H1 (cell line): ENCODE data around the gene DNAH12. TPM values are rescaled to one million over a fixed set of nuclear protein-coding genes. Genes with fewer than 3 reads are reported as not detected.
A peak's percentile ranks its signal among the peaks of the same experiment; 100 is the strongest.

Source experiments
- CTCF ChIA-PET: fragments of 300-600 bp; sonication (Branson Sonifier 250); formaldehyde crosslinking; loops from one replicate; lab custom pipeline; 2021; ENCODE audit not compliant: partially characterized antibody; lab: Charles Lee
- POLR2A ChIA-PET: fragments of 300-600 bp; sonication (Branson Sonifier 250); formaldehyde crosslinking; loops from one replicate; lab custom pipeline; 2021; ENCODE audit warnings: inconsistent platforms; ENCODE audit not compliant: partially characterized antibody; lab: Charles Lee
- DNase-seq, 2 experiments: peaks; one replicate each; pipeline versions ENCODE4 v3.0.0 to v3.0.0-alpha.2; 2010 to 2022; ENCODE audit warnings: low spot score in 2 of 2, low read depth in 1 of 2, mixed read lengths in 1 of 2
- FAIRE-seq: peaks from 2 replicates; lab custom pipeline; 2011; peaks lifted over from hg19 to GRCh38; lab: Jason Lieb, UNC
- H2AFZ ChIP-seq: 2 replicates; pipeline ENCODE4 v1.8.1; 2012; ENCODE audit warnings: low read length, inconsistent platforms
- H2AK5ac ChIP-seq: 2 replicates; pipeline ENCODE4 v1.6.1; 2013; ENCODE audit warnings: low read depth, low read length
- H2BK120ac ChIP-seq: replicated peaks from 2 replicates; pipeline ENCODE3; 2013; ENCODE audit warnings: low read depth, low read length, inconsistent platforms
- H2BK12ac ChIP-seq: 2 replicates; pipeline ENCODE4 v1.6.1; 2013; ENCODE audit warnings: low read depth, low read length
- H2BK15ac ChIP-seq: 2 replicates; pipeline ENCODE4 v1.6.1; 2013; ENCODE audit warnings: low read length
- H2BK20ac ChIP-seq: 2 replicates; pipeline ENCODE4 v1.6.1; 2013; ENCODE audit warnings: low read length
- H2BK5ac ChIP-seq: 2 replicates; pipeline ENCODE4 v1.6.1; 2013; ENCODE audit warnings: low read depth, low read length
- H3K14ac ChIP-seq: 2 replicates; pipeline ENCODE4 v1.6.1; 2013; ENCODE audit warnings: inconsistent platforms; ENCODE audit not compliant: insufficient read length
- H3K18ac ChIP-seq: 2 replicates; pipeline ENCODE4 v1.6.1; 2013; ENCODE audit warnings: low read length; ENCODE audit errors: extremely low read depth
- H3K23ac ChIP-seq: 2 replicates; pipeline ENCODE4 v1.6.1; 2013; ENCODE audit warnings: inconsistent platforms; ENCODE audit not compliant: insufficient read length
- H3K23me2 ChIP-seq: 2 replicates; pipeline ENCODE4 v1.6.1; 2013; ENCODE audit warnings: low read depth, low read length
- H3K27ac ChIP-seq: 2 replicates; pipeline ENCODE4 v1.6.1; 2011; ENCODE audit warnings: low read depth, low read length, inconsistent platforms
- H3K27me3 ChIP-seq, 4 experiments: replicated peaks in 1 of 4; 1 replicate in 1 of 4; 2 replicates in 3 of 4; pipeline versions ENCODE4 v1.6.1 to v1.8.1; 2011 to 2013; ENCODE audit warnings: low read length in 3 of 4, mild to moderate bottlenecking in 3 of 4, inconsistent platforms in 2 of 4, mixed read lengths in 2 of 4, moderate library complexity in 1 of 4; ENCODE audit not compliant: control insufficient read depth in 3 of 4, insufficient read depth in 3 of 4; ENCODE audit errors: extremely low read depth in 1 of 4
- H3K36me3 ChIP-seq, 4 experiments: 2 replicates each; pipeline versions ENCODE4 v1.6.1 to v1.8.1; 2011 to 2013; ENCODE audit warnings: mild to moderate bottlenecking in 4 of 4, low read length in 3 of 4, moderate library complexity in 2 of 4, control low read depth in 1 of 4, inconsistent platforms in 1 of 4; ENCODE audit not compliant: insufficient read depth in 4 of 4, control insufficient read depth in 2 of 4
- H3K4ac ChIP-seq: replicated peaks from 2 replicates; pipeline ENCODE3; 2013; ENCODE audit warnings: low read length, low read depth, mixed read lengths, inconsistent platforms; ENCODE audit not compliant: insufficient read length
- H3K4me1 ChIP-seq, 4 experiments: replicated peaks in 1 of 4; 1 replicate in 1 of 4; 2 replicates in 3 of 4; pipeline versions ENCODE4 v1.6.1 to v1.8.1; 2011 to 2013; ENCODE audit warnings: low read length in 3 of 4, inconsistent platforms in 2 of 4, mixed read lengths in 1 of 4; ENCODE audit not compliant: insufficient read depth in 4 of 4, control insufficient read depth in 3 of 4
- H3K4me2 ChIP-seq, 2 experiments: 2 replicates each; pipeline versions ENCODE4 v1.6.1 to v1.8.1; 2011 to 2013; ENCODE audit warnings: low read depth in 2 of 2, low read length in 2 of 2, control low read depth in 1 of 2, inconsistent platforms in 1 of 2, mild to moderate bottlenecking in 1 of 2; ENCODE audit not compliant: insufficient read depth in 1 of 2
- H3K4me3 ChIP-seq, 4 experiments: fragments of 200-600, 300-600 bp in 1 of 4; sonication (generic), shearing (Covaris generic), sonication (Bioruptor Twin) in 1 of 4; 2 replicates each; pipeline versions ENCODE4 v1.5.1 to v1.8.1; 2011 to 2016; ENCODE audit warnings: low read length in 4 of 4, low read depth in 3 of 4, control low read depth in 2 of 4, inconsistent platforms in 2 of 4, mild to moderate bottlenecking in 2 of 4, mixed read lengths in 1 of 4, moderate library complexity in 1 of 4; ENCODE audit not compliant: insufficient read depth in 2 of 4; ENCODE audit errors: extremely low read depth in 1 of 4
- H3K56ac ChIP-seq: replicated peaks from 2 replicates; pipeline ENCODE3; 2013; ENCODE audit warnings: low read depth, mild to moderate bottlenecking, mixed read lengths, low read length, inconsistent platforms; ENCODE audit not compliant: insufficient read length
- H3K79me1 ChIP-seq: 2 replicates; pipeline ENCODE4 v1.6.1; 2013; ENCODE audit warnings: low read depth, low read length, control low read depth
- H3K79me2 ChIP-seq, 2 experiments: 2 replicates each; pipeline versions ENCODE4 v1.6.1 to v1.8.1; 2012 to 2013; ENCODE audit warnings: low read length in 2 of 2, mild to moderate bottlenecking in 2 of 2, inconsistent platforms in 1 of 2; ENCODE audit not compliant: insufficient read depth in 2 of 2, control insufficient read depth in 1 of 2
- H3K9ac ChIP-seq, 4 experiments: replicated peaks in 1 of 4; 1 replicate in 1 of 4; 2 replicates in 3 of 4; pipeline versions ENCODE4 v1.6.1 to v1.8.1; 2011 to 2013; ENCODE audit warnings: low read depth in 3 of 4, low read length in 3 of 4, control low read depth in 2 of 4, mild to moderate bottlenecking in 2 of 4, moderate library complexity in 2 of 4, inconsistent platforms in 1 of 4; ENCODE audit errors: extremely low read depth in 1 of 4
- H3K9me3 ChIP-seq, 2 experiments: 2 replicates each; pipeline versions ENCODE4 v1.6.1 to v1.8.1; 2012 to 2013; ENCODE audit warnings: mild to moderate bottlenecking in 2 of 2, moderate library complexity in 2 of 2, control low read depth in 1 of 2, inconsistent platforms in 1 of 2, low read depth in 1 of 2, low read length in 1 of 2, mixed read lengths in 1 of 2; ENCODE audit not compliant: insufficient read depth in 2 of 2
- H4K20me1 ChIP-seq, 2 experiments: replicated peaks in 1 of 2; 2 replicates each; pipeline versions ENCODE3 to v1.8.1; 2011 to 2013; ENCODE audit warnings: inconsistent platforms in 2 of 2, low read length in 2 of 2, mild to moderate bottlenecking in 1 of 2; ENCODE audit not compliant: insufficient read depth in 2 of 2, control insufficient read depth in 1 of 2
- H4K5ac ChIP-seq: 2 replicates; pipeline ENCODE4 v1.6.1; 2013; ENCODE audit warnings: low read length, low read depth, mixed read lengths, inconsistent platforms; ENCODE audit not compliant: insufficient read length
- H4K8ac ChIP-seq: 2 replicates; pipeline ENCODE4 v1.8.0; 2013; ENCODE audit warnings: mild to moderate bottlenecking, moderate library complexity, low read length, inconsistent platforms; ENCODE audit not compliant: insufficient read depth; ENCODE audit errors: extremely low read depth
- H4K91ac ChIP-seq: replicated peaks from 2 replicates; pipeline ENCODE3; 2013; ENCODE audit warnings: low read length, mixed read lengths, inconsistent platforms; ENCODE audit not compliant: insufficient read length
- NRF1 ChIP-seq: IDR thresholded peaks from 2 replicates; pipeline ENCODE4 v1.6.1; 2011; ENCODE audit warnings: mild to moderate bottlenecking, low read depth, low read length, improper control_type of control experiment
- SIN3A ChIP-seq, 2 experiments: IDR thresholded peaks in 1 of 2; conservative IDR thresholded peaks in 1 of 2; 2 replicates each; pipeline ENCODE4 v1.6.1; 2011 to 2012; ENCODE audit warnings: low read length in 2 of 2, improper control_type of control experiment in 1 of 2, low read depth in 1 of 2, mild to moderate bottlenecking in 1 of 2
- WGBS, 2 experiments: shearing (Covaris generic) in 1 of 2; methylation state at CpG; one replicate each; pipeline versions ENCODE4 v1.1.6 to v1.1.7; 2013 to 2015; ENCODE audit warnings: low lambda C conversion rate in 2 of 2, mixed read lengths in 2 of 2, inconsistent platforms in 1 of 2, low coverage in 1 of 2, missing lambda C conversion rate in 1 of 2; ENCODE audit not compliant: insufficient replicate concordance in 2 of 2, insufficient coverage in 1 of 2, insufficient read length in 1 of 2; ENCODE audit errors: extremely low coverage in 1 of 2, missing lambda C conversion rate in 1 of 2; 5-methylcytosine and 5-hydroxymethylcytosine counted together
- polyA plus RNA-seq, 7 experiments: library from polyadenylated mRNA; depleted of rRNA in 3 of 7; stranded (reverse) in 5 of 7; unstranded in 2 of 7; fragments of >200 nt in 5 of 7; fragments of 200-250 nt in 2 of 7; gene quantifications; 1 replicate in 5 of 7; 2 replicates in 1 of 7; 4 replicates in 1 of 7; pipeline versions ENCODE4 v1.2.1 to v1.2.3, GENCODE V29; 2011 to 2013; ENCODE audit warnings: missing spikeins in 2 of 7, mixed read lengths in 2 of 7
- total RNA-seq: library from RNA; stranded (reverse); fragmentation: NEBNext Ultra II Directional; extraction: Animal tissue kit (Norgen Biotek cat#: 25700); gene quantifications from 2 replicates; pipeline ENCODE4 v1.2.1, GENCODE V29; 2021

Gene DNAH12
- total and polyA plus RNA-seq, 2 of the 8 experiments (the other 6 are each of a cell fraction or from before 2014, with no cell fraction given) = not detected

- no peak overlapping the region for H3K23ac ChIP-seq
- H3K27me3 ChIP-seq = no peaks in the 10 kb centered on the region
- H3K23me2 ChIP-seq = no peaks in the 10 kb centered on the region
- H3K27ac ChIP-seq = no peak overlapping the region
- WGBS, 2 experiments = 81% methylated on average over 6 of the region's 9 CpGs; no CpG with 5 or more reads in 1 of the 2 experiments
- no peak overlapping the region; the same call in 1 of the 2 replicates for H4K8ac ChIP-seq
- TF ChIP-seq NRF1 (no peak), SIN3A (conservative IDR thresholded peaks at IDR 0.05 in 1 of 2, IDR thresholded peaks at IDR 0.05 in 1 of 2; ENCODE audit: low read depth in 1 of 2, low read length in 2 of 2) (peak; percentile 85 to 87; a peak in 3 of 4 replicates)
- TF ChIP-seq, all 59 proteins: peak for 1
- Histone ChIP-seq H4K91ac (no peak overlapping the region), H3K36me3 (no peaks in the 10 kb centered on the region), H2BK5ac (no peak overlapping the region), H2BK15ac (no peak overlapping the region), H2AK5ac (no peak overlapping the region), H2BK12ac (no peak overlapping the region), H4K5ac (no peak overlapping the region), H3K4ac (no peak overlapping the region), H3K79me1 (no peaks in the 10 kb centered on the region), H3K4me3 (no peak overlapping the region), H2AFZ (no peak overlapping the region), H2BK120ac (no peak overlapping the region), H3K4me1 (no peaks in the 10 kb centered on the region), H2BK20ac (no peak overlapping the region), H3K9me3 (no peaks in the 10 kb centered on the region), H3K18ac (no peak overlapping the region), H3K79me2 (no peaks in the 10 kb centered on the region), H3K4me2 (no peak overlapping the region), H3K14ac (no peak overlapping the region), H3K9ac (no peak overlapping the region), H3K56ac (no peak overlapping the region), H4K20me1 (no peaks in the 10 kb centered on the region)
- ChIA-PET CTCF (no interaction called here), POLR2A (interaction anchor here (0.6 kb wide), 1 partner anchor 659 kb away, joined by 3 read pairs; no protein-coding TSS in a partner anchor)
- DNase-seq = no peak
- no peak for FAIRE-seq
Observed at GRCh38 chr3:57288403-57288802, 255.7 kb downstream of the DNAH12 start.
